Activated CD4-positive, alpha-beta T cell treated with anti-CD3 and anti-CD28 coated beads for 4 hours (primary cell): Measurements from ENCODE around the gene KRT35.
"Not testable (repeated sequence)": the region's sequence is repeated elsewhere in the genome, so short reads cannot be mapped to it uniquely, and the experiment has no call there.

Source experiments
- DNase-seq, 2 donors: peaks; one replicate each; pipeline ENCODE4 v3.0.0-alpha.2; 2020

The KRT35 gene

GRCh38 chr17:41452281-41452680 is 28.7 kb downstream of the KRT35 start:
- DNase-seq, result no peak

GRCh38 chr17:41451154-41451728 is 29.7 kb downstream of the KRT35 start:
- no peak for DNase-seq

DNA sequence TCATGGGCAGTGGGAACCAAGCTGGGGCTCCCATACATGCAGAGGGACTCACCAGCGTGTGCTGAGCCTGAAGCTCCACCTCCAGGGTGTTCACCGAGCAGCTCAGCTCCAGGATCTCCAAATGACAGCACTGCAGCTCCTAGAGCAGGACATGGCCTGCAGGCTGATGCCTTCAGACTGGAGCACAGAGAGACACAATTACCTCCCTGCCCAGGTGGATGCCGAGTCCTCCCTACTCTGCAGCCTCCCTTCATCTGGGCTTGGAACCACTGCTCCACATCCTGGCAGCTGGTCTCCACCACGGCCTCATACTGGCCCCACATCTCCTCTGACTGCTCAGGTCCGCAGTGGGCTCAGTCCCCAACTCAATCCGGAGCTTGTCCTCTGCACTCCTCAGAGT is 31.9 kb downstream of the KRT35 start:
- DNase-seq, result no peak

GRCh38 chr17:41448506-41448905 is 32.4 kb downstream of the KRT35 start:
- no peak for DNase-seq

DNA sequence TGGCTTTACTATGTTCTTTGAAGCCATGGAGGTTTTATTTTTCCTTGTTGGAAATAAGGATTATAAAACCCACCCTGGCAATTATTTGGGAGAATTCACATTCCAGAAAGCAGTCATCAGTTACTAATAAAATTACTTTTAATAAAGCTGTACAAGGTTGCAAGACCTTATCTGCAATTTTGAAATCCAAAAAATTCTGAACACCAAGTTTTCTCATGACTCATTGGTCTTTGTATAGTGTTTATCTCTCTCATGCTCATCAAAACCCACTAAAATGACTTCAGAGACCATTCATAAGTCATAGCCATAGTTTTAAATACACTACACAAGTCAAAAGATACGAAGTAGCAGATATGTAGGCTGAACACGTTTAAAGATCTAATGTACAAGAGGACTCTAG is 34.1 kb downstream of the KRT35 start:
- no peak for DNase-seq

DNA sequence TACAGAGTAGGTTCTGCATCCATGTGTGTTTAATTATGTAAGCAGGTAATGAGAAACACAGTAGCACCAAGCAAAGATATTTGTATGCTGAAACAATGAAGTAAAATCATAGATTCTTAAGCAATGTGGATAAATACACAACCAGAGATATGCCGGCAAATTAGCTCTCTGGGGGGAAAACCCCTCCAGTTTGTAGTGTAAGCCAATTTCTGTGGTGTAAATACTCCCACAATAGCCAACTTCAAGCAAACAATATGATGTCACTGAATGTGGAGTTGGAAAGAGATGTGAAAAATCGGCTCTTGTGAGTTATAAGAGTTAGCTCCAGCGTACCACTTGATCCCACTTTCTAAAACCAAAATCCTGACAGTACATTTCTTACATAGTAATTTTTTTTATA is 36.3 kb downstream of the KRT35 start:
- DNase-seq, result no peak

DNA sequence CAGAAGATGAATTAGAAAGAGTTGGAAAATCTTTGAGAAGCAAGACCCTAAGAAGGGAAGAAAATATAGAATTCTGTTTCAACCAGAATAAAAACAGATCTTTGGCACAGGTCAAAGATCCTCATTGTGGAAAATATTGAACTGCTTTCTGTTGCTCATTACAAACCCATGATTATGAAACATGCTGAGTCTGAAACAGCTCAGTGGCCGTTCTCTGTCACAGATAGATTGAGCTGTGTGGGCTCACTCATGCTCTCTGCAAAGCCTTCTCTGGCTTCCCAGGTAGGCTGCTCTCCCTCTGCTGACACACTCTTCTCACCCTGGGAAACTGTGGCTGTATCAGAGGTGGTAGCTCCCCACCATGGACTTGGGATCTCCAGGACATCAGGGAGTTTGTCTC is 36.8 kb downstream of the KRT35 start:
- DNase-seq, result no peak

- DNase-seq, result no peak
These were observed 38.2 kb downstream of the KRT35 start for GRCh38 chr17:41442739-41443138.

DNA sequence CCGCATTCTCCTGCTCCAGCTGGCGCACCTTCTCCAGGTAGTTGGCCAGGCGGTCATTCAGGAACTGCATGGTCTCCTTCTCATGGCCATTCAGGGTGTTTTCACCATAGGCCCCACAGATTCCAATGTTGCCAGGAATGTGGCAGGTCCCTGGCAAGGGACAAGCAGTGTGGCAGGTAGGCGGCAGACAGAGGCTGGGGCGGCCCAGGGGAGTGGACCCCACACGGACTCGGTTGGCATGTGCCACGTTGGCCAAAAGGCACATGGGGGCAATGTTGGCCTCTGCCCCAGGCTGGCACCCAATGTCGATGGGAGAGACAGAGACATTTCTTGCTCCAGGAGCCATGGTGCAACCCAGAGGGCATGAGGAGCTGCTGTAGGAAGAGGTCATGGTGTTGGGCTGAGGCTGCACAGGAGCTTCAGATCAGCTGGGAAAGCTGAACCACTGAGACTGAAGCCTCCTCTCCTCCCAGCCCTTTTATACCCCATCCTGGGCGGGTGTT is 40.4 kb downstream of the KRT35 start, which contains the start of gene KRT38:
KRT38 (minus strand) TSS at position 453 of the 503 bp plus-strand sequence; CDS start at position 391, 62 bp downstream.
- DNase-seq, result no peak

DNA sequence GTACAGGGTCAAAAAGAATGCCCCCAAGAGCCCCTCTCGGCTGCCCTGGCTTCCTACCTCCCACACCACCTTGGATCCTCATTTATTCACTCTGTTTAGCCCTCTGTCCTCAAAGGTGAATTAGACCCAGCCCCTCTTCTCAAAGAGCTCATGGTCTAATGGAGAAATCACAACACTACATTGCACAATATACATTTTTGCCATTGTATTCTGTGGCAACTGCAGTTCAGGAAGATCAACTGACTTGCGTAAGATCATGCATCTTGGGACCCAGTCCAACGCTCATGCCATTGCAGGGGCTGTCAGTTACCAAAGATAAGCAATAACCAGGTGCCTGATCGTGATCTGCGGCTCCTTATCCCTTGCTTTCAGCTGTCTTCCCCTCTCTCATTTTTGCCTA is 41.6 kb downstream of the KRT35 start:
- no peak for DNase-seq

GRCh38 chr17:41437769-41438168 is 43.2 kb downstream of the KRT35 start:
- no peak for DNase-seq

- no peak for DNase-seq
These were observed 43.7 kb downstream of the KRT35 start for GRCh38 chr17:41437254-41437653.

GRCh38 chr17:41434415-41434814 is 46.5 kb downstream of the KRT35 start:
- DNase-seq, result no peak

DNA sequence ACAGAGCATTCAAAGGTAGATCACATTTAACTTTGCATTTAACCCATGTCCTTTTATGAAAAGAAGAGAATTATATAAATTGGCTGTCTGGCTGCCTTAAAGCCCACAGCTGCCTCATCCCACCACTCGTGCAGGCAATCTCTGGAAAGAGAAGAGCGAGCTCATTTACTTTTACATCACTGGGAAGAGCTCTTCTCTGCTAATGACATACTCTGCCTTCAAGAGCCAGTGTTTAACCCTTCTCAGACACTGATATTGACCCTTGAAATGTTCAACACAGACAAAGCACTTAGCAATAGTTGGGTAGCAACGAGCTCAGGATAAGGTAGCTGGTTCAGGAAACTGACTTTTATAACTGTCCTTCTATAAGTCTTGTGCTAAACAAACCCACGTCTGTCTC is 46.9 kb downstream of the KRT35 start:
- no peak for DNase-seq

GRCh38 chr17:41433586-41433985 is 47.4 kb downstream of the KRT35 start:
- DNase-seq, result no peak

- DNase-seq, result not testable (repeated sequence)
These were observed 50.6 kb downstream of the KRT35 start for GRCh38 chr17:41430376-41430775.

DNA sequence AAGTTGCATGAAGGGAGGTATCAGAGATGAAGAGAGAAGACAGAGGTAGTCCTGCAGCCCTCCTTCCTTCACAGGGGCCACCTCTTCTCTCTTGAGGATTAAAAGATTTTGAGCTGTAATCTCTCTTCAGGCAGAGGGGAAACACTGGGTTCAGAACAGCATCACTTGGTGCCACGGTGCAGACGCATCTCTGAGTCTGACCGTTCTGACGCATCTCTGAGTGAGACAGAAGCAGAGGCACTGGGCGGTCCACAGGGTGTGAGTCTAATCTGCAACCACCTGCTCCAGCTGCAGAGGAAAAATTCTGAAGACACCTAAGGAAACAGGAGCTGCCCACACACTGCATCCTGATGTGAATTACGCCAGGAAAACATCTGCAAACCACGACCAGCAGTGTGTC is 51.3 kb downstream of the KRT35 start:
- DNase-seq, result no peak

- DNase-seq, result no peak
These were observed 52.2 kb downstream of the KRT35 start for GRCh38 chr17:41428591-41429291.
